ENCODE measurements around the gene MS4A7.

GRCh38 chr11:60428517-60428916, 50.2 kb downstream of the MS4A7 start:
- TF ChIP-seq CTCF (conservative IDR thresholded peaks at IDR 0.05; ENCODE audit: low read length) = no peak
- TF ChIP-seq EZH2phosphoT487 (IDR thresholded peaks at IDR 0.05; ENCODE audit: borderline replicate concordance) = no peak
